Neural progenitor cell (in vitro differentiated cells): ENCODE results near the gene NWD2.
"Not testable (repeated sequence)": the region's sequence is repeated elsewhere in the genome, so short reads cannot be mapped to it uniquely, and the experiment has no call there.

ENCODE experiments used
- CTCF ChIP-seq: fragments of 200-600 bp; sonication (generic); IDR thresholded peaks from 2 replicates; pipeline ENCODE4 v1.5.1; 2017; ENCODE audit warnings: antibody characterized with exemption, mild to moderate bottlenecking
- EZH2 ChIP-seq: fragments of 200-600 bp; sonication (generic); IDR thresholded peaks from 2 replicates; pipeline ENCODE4 v1.6.1; 2017; ENCODE audit warnings: antibody characterized with exemption, mild to moderate bottlenecking, moderate library complexity
- EZH2phosphoT487 ChIP-seq: fragments of 200-600 bp; sonication (generic); IDR thresholded peaks from 2 replicates; pipeline ENCODE4 v1.6.1; 2017; ENCODE audit warnings: antibody characterized with exemption

GRCh38 chr4:37204740-37205139 is 39.8 kb upstream of the NWD2 start:
- TF ChIP-seq CTCF, EZH2phosphoT487, EZH2: not testable (repeated sequence)
